ENCODE data around the gene TAF11L2.

- TF ChIP-seq, protein P1, sequence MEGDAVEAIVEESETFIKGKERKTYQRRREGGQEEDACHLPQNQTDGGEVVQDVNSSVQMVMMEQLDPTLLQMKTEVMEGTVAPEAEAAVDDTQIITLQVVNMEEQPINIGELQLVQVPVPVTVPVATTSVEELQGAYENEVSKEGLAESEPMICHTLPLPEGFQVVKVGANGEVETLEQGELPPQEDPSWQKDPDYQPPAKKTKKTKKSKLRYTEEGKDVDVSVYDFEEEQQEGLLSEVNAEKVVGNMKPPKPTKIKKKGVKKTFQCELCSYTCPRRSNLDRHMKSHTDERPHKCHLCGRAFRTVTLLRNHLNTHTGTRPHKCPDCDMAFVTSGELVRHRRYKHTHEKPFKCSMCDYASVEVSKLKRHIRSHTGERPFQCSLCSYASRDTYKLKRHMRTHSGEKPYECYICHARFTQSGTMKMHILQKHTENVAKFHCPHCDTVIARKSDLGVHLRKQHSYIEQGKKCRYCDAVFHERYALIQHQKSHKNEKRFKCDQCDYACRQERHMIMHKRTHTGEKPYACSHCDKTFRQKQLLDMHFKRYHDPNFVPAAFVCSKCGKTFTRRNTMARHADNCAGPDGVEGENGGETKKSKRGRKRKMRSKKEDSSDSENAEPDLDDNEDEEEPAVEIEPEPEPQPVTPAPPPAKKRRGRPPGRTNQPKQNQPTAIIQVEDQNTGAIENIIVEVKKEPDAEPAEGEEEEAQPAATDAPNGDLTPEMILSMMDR (IDR thresholded peaks at IDR 0.05): no peak
- TF ChIP-seq POLR2A (IDR thresholded peaks at IDR 0.05): no peak
Observed at GRCh38 chr5:17497446-17497845, 585 bp upstream of the TAF11L2 start.
